ENCODE data around the gene CACNA1A.

GRCh38 chr19:13404236-13404635, 102.0 kb downstream of the CACNA1A start:
- TF ChIP-seq POLR2AphosphoS5 (IDR thresholded peaks at IDR 0.05; ENCODE audit: low read depth) (no peak), CTCF (IDR thresholded peaks at IDR 0.05; ENCODE audit: insufficient read depth, low read length) (no peak), SPI1 (IDR thresholded peaks at IDR 0.05; ENCODE audit: borderline replicate concordance, low read depth) (no peak)
